ENCODE data around the gene TPSG1. TPM values are rescaled to one million over a fixed set of nuclear protein-coding genes. Genes with fewer than 3 reads are reported as not detected.
A peak's percentile ranks its signal among the peaks of the same experiment; 100 is the strongest.

TPSG1 gene
- 1 to 10 TPM in 1 of 4 donors, not detected in 3; 1.4 TPM for total RNA-seq
- 10 to 100 TPM; 21.5 to 73.9 (median 59.9) TPM for polyA plus RNA-seq

GRCh38 chr16:1225051-1225451, at the start of gene TPSG1:
TSS of gene TPSG1 (minus strand) at chr16:1225268. CDS start at chr16:1225252, 16 bp downstream.
- intact Hi-C loops (cut with DNase I): no loop called here
- Histone ChIP-seq H3K27me3 (no peaks in the 10 kb centered on the region), H3K4me1 (peaks cover 0 to 25% (median 16%) of the 10 kb centered on the region in 4 donors), H3K36me3 (peaks cover 3 to 17% (median 11%) of the 10 kb centered on the region in 4 donors), H3K9me3 (no peaks in the 10 kb centered on the region), H3K4me3 (no peak within 1 kb of the TSS), H3K27ac (peak within 1 kb of the TSS; percentile 11 to 76 (median 70))
- 24 to 55% methylated on average over 10 of the region's 10 CpGs for WGBS, 2 donors
- no peak for DNase-seq
- TF ChIP-seq, protein P1, sequence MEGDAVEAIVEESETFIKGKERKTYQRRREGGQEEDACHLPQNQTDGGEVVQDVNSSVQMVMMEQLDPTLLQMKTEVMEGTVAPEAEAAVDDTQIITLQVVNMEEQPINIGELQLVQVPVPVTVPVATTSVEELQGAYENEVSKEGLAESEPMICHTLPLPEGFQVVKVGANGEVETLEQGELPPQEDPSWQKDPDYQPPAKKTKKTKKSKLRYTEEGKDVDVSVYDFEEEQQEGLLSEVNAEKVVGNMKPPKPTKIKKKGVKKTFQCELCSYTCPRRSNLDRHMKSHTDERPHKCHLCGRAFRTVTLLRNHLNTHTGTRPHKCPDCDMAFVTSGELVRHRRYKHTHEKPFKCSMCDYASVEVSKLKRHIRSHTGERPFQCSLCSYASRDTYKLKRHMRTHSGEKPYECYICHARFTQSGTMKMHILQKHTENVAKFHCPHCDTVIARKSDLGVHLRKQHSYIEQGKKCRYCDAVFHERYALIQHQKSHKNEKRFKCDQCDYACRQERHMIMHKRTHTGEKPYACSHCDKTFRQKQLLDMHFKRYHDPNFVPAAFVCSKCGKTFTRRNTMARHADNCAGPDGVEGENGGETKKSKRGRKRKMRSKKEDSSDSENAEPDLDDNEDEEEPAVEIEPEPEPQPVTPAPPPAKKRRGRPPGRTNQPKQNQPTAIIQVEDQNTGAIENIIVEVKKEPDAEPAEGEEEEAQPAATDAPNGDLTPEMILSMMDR (IDR thresholded peaks at IDR 0.05): no peak
- TF ChIP-seq POLR2AphosphoS5 (IDR thresholded peaks at IDR 0.05): peak in 3 of 4 donors; percentile 24 to 62 (median 50)

GRCh38 chr16:1274767-1275166, 49.7 kb upstream of the TPSG1 start:
- H3K36me3 ChIP-seq: no peaks in the 10 kb centered on the region
- intact Hi-C loops (cut with DNase I): no loop called here
- peaks cover 0 to 11% (median 9%) of the 10 kb centered on the region in 4 donors for H3K4me1 ChIP-seq
- no peak for TF ChIP-seq EP300 (IDR thresholded peaks at IDR 0.05)
- no peak for TF ChIP-seq POLR2A (IDR thresholded peaks at IDR 0.05)
- TF ChIP-seq, protein P1 (IDR thresholded peaks at IDR 0.05): no peak
- TF ChIP-seq POLR2AphosphoS5 (IDR thresholded peaks at IDR 0.05): no peak
- no peak overlapping the region for H3K27ac ChIP-seq
- 86 to 90% methylated on average over 7 of the region's 7 CpGs for WGBS, 2 donors
- H3K4me3 ChIP-seq: no peak overlapping the region
- DNase-seq: no peak
- peaks cover 0 to 37% (median 19%) of the 10 kb centered on the region in 3 donors for H3K27me3 ChIP-seq
- no peaks in the 10 kb centered on the region for H3K9me3 ChIP-seq

DNA sequence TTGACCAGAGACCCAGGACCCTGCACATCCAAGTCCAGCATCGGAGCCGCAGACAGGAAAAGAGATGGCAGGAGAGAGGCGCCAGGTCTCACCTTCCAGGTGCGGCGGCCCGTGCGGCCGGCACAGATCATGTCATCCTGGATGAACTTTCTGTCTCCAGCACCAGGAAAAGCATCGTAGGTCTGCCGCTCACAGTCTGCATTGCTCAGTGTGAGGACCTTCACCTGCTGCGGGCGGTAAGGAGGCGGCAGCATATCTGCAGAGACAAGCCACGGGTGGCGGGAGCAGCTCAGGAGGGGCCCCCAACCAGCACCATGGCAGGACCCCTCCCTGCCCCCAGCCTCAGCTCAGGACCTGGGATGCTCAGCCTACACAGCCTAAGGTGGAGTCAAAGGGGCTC, 48.7 kb upstream of the TPSG1 start:
- WGBS, 2 donors: 86 to 91% methylated on average over 15 of the region's 15 CpGs
- Histone ChIP-seq H3K9me3 (no peaks in the 10 kb centered on the region), H3K27ac (no peak overlapping the region), H3K36me3 (no peaks in the 10 kb centered on the region), H3K27me3 (peaks cover 0 to 32% (median 19%) of the 10 kb centered on the region in 3 donors), H3K4me3 (no peak overlapping the region), H3K4me1 (peaks cover 0 to 11% (median 9%) of the 10 kb centered on the region in 4 donors)
- intact Hi-C loops (cut with DNase I): no loop called here
- TF ChIP-seq EP300 (IDR thresholded peaks at IDR 0.05) (no peak), POLR2AphosphoS5 (IDR thresholded peaks at IDR 0.05) (no peak), POLR2A (IDR thresholded peaks at IDR 0.05) (no peak)
- TF ChIP-seq, protein P1 (IDR thresholded peaks at IDR 0.05): no peak
- no peak for DNase-seq

DNA sequence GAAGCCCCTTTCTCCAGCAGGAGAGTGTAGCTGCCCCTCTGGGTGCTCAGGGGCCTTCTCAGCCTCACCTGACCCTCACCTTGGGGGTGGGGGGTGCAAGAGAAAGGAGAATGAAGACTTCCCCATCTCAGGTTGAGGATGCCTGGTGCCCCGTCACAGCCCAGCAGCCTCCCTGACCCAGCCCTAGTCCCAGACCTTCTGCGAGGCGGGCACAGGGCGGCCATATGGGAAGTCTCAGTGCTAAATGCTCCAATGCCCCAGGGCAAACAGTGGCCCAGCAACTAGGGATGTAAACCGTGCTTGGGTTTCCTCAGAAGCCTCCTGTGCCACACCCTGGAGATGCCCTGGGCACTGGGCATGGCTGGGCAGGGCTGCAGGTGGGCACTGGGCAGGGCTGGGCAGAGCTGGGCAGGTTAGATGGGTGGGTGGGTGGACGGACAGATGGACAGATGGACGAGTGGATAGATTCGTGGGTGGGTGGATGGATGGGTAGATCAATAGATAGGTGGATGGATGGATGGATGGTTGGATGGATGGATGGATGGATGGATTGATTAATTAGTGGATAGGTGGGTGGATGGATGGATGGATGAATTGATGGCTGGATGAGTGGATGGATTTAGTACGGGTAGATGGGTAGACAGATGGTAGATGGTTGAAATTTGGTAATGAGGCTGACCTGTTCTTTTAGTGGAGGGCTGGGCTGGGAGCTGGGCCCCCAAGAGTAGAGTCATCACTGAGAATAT, 47.6 kb upstream of the TPSG1 start:
- Histone ChIP-seq H3K27me3 (peaks cover 0 to 20% (median 10%) of the 10 kb centered on the region in 3 donors), H3K27ac (no peak overlapping the region), H3K9me3 (no peaks in the 10 kb centered on the region), H3K4me1 (peaks cover 0 to 11% (median 9%) of the 10 kb centered on the region in 4 donors), H3K36me3 (no peaks in the 10 kb centered on the region), H3K4me3 (no peak overlapping the region)
- intact Hi-C loops (cut with DNase I): no loop called here
- no peak for DNase-seq
- WGBS, 2 donors: 33 to 69% methylated on average over 9 of the region's 9 CpGs
- TF ChIP-seq EP300 (IDR thresholded peaks at IDR 0.05) (no peak), POLR2AphosphoS5 (IDR thresholded peaks at IDR 0.05) (no peak), POLR2A (IDR thresholded peaks at IDR 0.05) (no peak)
- TF ChIP-seq, protein P1 (IDR thresholded peaks at IDR 0.05): no peak
